Esophagus mucosa (tissue), 1 donor: ENCODE results near the gene SYT13. TPM values are rescaled to one million over a fixed set of nuclear protein-coding genes. Genes with fewer than 3 reads are reported as not detected.

Experiments used
- ATAC-seq: fragments of 200-7000 bp; cut with Tn5 transposase; one replicate; pipeline ENCODE4 v1.9.1; 2020
- total RNA-seq: library from RNA; stranded (reverse); gene quantifications from one replicate; pipeline ENCODE4 v1.2.4, GENCODE V29; 2023
- donor health status: DM: yes; HTN: yes; CAD: no.

The SYT13 gene
- total RNA-seq, 1 donor from 2014 or later = not detected

- no peak for ATAC-seq
These were observed 70.1 kb downstream of the SYT13 start for GRCh38 chr11:45216031-45216430.

GRCh38 chr11:45215098-45215865 lies 70.9 kb downstream of the SYT13 start:
- ATAC-seq = no peak

GRCh38 chr11:45213717-45214116 lies 72.4 kb downstream of the SYT13 start:
- no peak for ATAC-seq

DNA sequence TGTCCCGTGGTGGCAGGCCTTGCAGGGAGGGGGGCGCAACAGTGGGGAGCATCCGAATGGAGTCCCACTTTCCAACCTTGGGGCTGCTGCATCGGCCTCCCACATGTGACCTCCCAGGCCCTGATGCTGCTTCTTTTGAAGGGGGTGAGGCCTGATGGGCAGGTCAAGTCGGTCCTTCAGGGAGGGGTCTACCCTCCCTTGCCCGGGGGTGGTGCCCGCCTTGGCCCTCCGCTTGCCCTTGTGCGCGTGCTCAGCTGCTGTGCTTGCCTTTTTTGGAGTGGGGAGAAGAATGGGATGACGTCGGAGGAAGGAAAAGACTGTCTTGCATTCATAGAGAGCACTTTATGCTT lies 72.8 kb downstream of the SYT13 start:
- ATAC-seq = no peak

- ATAC-seq = no peak
These were observed 73.4 kb downstream of the SYT13 start for GRCh38 chr11:45212566-45213315.

DNA sequence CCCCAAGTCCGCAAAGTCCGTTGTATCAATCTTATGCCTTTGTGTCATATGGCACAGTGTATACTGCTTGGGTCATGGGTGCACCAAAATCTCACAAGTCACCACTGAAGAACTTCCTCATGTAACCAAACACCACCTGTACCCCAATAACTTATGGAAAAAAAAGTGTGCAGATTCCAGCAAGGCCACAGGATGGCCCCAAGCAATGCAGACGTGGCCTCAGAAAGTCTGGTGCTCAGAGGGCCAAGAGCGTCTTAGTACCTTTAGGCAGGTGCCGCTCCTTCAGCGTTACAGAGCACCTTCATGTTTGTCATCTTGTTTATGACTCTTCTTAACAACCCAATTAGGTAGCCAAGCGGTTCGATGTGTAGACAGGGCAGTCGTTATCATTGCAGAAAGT lies 74.4 kb downstream of the SYT13 start:
- ATAC-seq = no peak

- no peak for ATAC-seq
These were observed 75.3 kb downstream of the SYT13 start for GRCh38 chr11:45210846-45211245.

GRCh38 chr11:45209891-45210699 lies 76.0 kb downstream of the SYT13 start:
- peak; percentile 22 for ATAC-seq

GRCh38 chr11:45209000-45209879 lies 76.9 kb downstream of the SYT13 start:
- no peak for ATAC-seq

- no peak for ATAC-seq
These were observed 78.0 kb downstream of the SYT13 start for GRCh38 chr11:45208135-45208534.

DNA sequence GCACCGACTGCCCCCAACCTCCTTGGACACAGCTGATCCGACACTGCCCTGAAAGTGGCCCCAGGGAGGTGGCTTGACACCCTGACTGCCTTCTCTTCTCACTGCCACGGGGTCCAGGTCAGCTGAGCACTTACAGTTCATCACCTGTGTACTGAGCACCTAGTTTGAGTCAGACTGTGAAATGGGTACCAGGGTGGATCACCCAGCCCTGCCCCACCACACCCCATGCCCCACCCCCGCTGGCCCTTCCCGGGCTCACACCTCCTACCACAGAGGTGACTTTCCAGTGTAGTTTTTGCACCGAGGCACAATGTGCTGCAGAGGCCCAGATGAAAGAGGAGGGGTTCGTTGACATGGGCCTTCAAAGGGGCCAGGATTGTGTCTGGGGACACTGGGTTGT lies 80.2 kb downstream of the SYT13 start:
- ATAC-seq = peak; percentile 45

- ATAC-seq = no peak
These were observed 81.4 kb downstream of the SYT13 start for GRCh38 chr11:45204761-45205160.

- no peak for ATAC-seq
These were observed 92.4 kb downstream of the SYT13 start for GRCh38 chr11:45193695-45194094.

Other genes with a start within 250 kb of the SYT13 start
- 5.7 TPM for gene PRDM11, start 139.7 kb downstream of the SYT13 start, total RNA-seq